SK-N-SH (cell line): ENCODE data around the gene BICD2.

Experiments
- CTCF ChIP-seq: fragments of 200-600 bp; sonication (generic); IDR thresholded peaks from 2 replicates; pipeline ENCODE4 v1.6.1; 2017; ENCODE audit warnings: antibody characterized with exemption, mild to moderate bottlenecking, moderate library complexity
- FOXM1 ChIP-seq: IDR thresholded peaks from 2 replicates; pipeline ENCODE4 v1.4.0; 2012; ENCODE audit warnings: low read depth, mild to moderate bottlenecking
- GABPA ChIP-seq: IDR thresholded peaks from 2 replicates; pipeline ENCODE4 v1.4.0; 2012; ENCODE audit warnings: low read depth, mild to moderate bottlenecking
- GATA2 ChIP-seq: sonication (generic); formaldehyde crosslinking; IDR thresholded peaks from 2 replicates; pipeline ENCODE4 v1.5.0; 2020; ENCODE audit warnings: mild to moderate bottlenecking, missing genetic modification reagents
- JUND ChIP-seq: IDR thresholded peaks from 2 replicates; pipeline ENCODE4 v1.4.0; 2012
- RAD21 ChIP-seq: IDR thresholded peaks from 2 replicates; pipeline ENCODE4 v1.6.1; 2012; ENCODE audit warnings: mild to moderate bottlenecking, low read length
- ZBTB33 ChIP-seq: IDR thresholded peaks from 2 replicates; pipeline ENCODE4 v1.4.0; 2012; ENCODE audit warnings: low read depth, borderline replicate concordance

DNA sequence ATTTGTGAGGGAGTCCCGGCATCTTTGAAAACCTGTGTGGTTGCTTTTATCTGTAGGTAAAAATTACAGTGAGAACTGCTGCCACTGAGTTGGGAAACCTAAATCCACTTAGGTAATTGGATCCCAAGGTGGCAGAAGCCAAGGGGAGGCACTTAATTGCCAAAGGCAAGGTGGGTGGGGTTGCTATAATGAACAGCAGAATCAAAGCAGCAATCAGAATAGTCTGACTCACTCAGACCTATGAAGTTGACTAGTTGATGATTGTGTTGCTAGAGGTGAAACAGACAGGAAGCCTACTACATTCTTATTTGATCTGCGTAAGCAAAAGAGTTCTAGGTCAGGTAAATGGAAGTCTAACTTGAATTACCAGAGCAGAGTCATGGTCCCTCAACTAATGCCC lies 17.3 kb upstream of the BICD2 start:
- TF ChIP-seq CTCF (no peak), ZBTB33 (no peak), GATA2 (no peak), JUND (no peak), GABPA (no peak), RAD21 (no peak), FOXM1 (no peak)
